ENCODE data around the gene C22orf31.

DNA sequence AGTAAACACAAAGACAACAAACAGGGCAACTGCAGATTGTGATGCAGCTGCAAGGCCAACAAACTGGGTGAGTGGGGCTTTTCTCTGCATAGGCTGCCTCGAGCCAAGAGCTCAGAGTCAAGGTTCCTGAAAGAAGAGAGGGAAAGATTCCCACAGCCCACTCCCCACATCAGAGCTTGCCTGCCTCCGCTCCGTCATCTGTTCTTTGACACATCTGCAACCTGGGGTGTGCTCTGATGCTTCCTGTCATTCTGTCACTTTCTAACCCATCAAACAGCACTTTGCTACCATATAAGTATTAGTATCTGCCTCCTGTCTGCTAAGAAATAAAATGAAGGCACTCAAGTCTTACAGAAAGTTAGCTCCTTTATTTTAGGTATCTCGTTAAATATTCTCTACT is 46.9 kb downstream of the C22orf31 start:
- TF ChIP-seq ZSCAN23 (tag by site-specific recombination; IDR thresholded peaks at IDR 0.05) (no peak), ZNF302 (tag by site-specific recombination; IDR thresholded peaks at IDR 0.05; ENCODE audit: low read depth) (no peak), SALL2 (tag by site-specific recombination; IDR thresholded peaks at IDR 0.05; ENCODE audit: borderline replicate concordance) (no peak), RBAK (tag by site-specific recombination; IDR thresholded peaks at IDR 0.05) (no peak), SP2 (tag by site-specific recombination; IDR thresholded peaks at IDR 0.05) (no peak)
- TF ChIP-seq, protein P1, sequence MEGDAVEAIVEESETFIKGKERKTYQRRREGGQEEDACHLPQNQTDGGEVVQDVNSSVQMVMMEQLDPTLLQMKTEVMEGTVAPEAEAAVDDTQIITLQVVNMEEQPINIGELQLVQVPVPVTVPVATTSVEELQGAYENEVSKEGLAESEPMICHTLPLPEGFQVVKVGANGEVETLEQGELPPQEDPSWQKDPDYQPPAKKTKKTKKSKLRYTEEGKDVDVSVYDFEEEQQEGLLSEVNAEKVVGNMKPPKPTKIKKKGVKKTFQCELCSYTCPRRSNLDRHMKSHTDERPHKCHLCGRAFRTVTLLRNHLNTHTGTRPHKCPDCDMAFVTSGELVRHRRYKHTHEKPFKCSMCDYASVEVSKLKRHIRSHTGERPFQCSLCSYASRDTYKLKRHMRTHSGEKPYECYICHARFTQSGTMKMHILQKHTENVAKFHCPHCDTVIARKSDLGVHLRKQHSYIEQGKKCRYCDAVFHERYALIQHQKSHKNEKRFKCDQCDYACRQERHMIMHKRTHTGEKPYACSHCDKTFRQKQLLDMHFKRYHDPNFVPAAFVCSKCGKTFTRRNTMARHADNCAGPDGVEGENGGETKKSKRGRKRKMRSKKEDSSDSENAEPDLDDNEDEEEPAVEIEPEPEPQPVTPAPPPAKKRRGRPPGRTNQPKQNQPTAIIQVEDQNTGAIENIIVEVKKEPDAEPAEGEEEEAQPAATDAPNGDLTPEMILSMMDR (tag by site-specific recombination; IDR thresholded peaks at IDR 0.05) = no peak
